GM21737 (cell line): ENCODE data around the gene RAD23A.

ENCODE experiments used
- ATAC-seq: cut with Tn5 transposase; IDR thresholded peaks from one replicate; pipeline ENCODE4 v1.9.1; 2021; ENCODE audit warnings: mild to moderate bottlenecking, moderate library complexity; ENCODE audit not compliant: unreplicated experiment

Gene RAD23A

GRCh38 chr19:13002166-13002898 lies 56.7 kb downstream of the RAD23A start:
- ATAC-seq, result no peak

- ATAC-seq, result no peak
Measured at GRCh38 chr19:13003081-13003480, 57.4 kb downstream of the RAD23A start.
